GM19351 (cell line): ENCODE results near the gene SERTAD2.

Source experiments
- ATAC-seq: cut with Tn5 transposase; IDR thresholded peaks from one replicate; pipeline ENCODE4 v1.9.1; 2021; ENCODE audit warnings: mild to moderate bottlenecking, moderate library complexity; ENCODE audit not compliant: unreplicated experiment

The SERTAD2 gene

DNA sequence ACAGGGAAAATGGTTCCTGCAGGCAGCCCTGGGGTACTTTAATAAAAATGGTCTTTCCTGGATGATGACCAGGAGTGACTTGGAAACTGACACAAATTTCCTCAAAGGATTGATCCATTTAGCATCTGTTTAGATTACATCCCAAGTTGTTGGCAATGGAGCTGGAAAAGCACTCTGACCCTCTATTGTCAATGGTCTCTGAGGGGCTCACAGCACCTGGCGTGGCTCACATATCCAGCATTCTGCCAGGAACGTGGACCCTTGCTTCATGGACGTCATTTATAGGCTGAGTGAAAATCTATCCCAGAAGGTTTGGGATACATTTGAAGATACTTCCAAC lies 43.8 kb downstream of the SERTAD2 start:
- no peak for ATAC-seq

DNA sequence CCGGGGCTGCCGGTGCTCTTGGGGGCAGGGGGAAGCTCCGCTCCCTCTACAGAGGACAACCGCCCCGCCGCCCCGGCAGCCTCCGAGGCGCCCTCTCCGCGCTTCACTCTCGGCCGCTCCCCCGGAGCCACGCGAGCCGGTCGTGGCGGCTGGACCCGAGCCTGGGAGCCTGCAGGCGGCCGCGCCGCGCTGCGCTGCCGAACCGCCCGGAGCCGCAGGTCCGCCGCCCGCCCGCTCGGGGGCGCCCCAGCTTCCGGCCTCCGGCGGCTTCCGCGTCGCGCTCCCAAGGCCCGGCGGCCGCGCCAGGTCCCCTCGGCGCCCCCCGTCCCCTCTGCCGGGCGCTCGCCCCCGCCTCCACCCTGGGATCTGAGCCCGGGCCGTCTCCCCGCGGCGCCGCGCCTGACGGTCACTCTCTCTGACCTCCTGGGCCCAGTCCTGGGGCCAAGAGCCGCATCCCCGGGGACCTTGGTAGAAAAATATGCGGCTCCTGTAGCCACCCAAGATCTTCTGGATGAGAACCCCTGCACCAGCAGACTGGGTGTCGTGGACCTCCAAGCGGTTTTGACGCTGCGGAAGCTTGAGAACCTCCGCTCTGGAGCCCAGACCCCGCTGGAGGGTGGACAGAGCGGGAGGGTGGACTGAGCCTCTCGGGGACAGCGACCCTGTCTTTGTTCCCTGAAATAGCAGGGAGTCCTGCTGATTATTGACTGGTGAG lies 44.3 kb downstream of the SERTAD2 start:
- ATAC-seq, result peak; percentile 45

GRCh38 chr2:64608867-64609226 lies 44.9 kb downstream of the SERTAD2 start:
- ATAC-seq, result peak; percentile 4

- no peak for ATAC-seq
Observed at GRCh38 chr2:64607381-64608304, 46.1 kb downstream of the SERTAD2 start.

- ATAC-seq, result peak; percentile 87
Observed at GRCh38 chr2:64606479-64607363, 47.0 kb downstream of the SERTAD2 start.

DNA sequence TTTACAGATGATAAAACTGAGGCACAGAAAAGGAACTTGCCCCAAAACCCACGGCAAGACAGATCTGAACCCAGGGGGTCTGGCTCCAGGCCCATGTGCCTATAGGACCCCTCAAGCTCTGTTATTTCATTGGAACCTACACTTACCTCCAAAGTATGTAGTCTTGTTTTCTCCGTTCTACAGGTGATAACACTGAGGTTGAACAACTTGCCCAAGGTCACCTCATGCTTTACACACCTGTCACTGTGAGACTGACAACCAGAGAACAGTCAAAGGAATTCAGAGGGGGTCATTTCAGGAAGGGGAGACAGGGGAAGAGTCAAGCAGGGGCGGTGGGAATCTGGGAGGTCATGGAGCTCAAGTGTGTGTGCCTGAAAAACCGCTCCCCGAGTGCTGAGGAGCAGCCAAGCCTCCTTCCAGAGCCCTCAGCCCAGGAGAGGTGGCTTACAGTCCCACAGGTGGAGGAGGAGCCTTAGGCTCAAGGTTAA lies 47.7 kb downstream of the SERTAD2 start:
- ATAC-seq, result no peak

GRCh38 chr2:64605026-64605471 lies 48.7 kb downstream of the SERTAD2 start:
- no peak for ATAC-seq

- no peak for ATAC-seq
Observed at GRCh38 chr2:64604155-64604554, 49.6 kb downstream of the SERTAD2 start.

- ATAC-seq, result no peak
Observed at GRCh38 chr2:64602436-64602835, 51.3 kb downstream of the SERTAD2 start.

- ATAC-seq, result no peak
Observed at GRCh38 chr2:64601785-64602391, 51.8 kb downstream of the SERTAD2 start.

- no peak for ATAC-seq
Observed at GRCh38 chr2:64601034-64601754, 52.5 kb downstream of the SERTAD2 start.

- ATAC-seq, result no peak
Observed at GRCh38 chr2:64599469-64599868, 54.2 kb downstream of the SERTAD2 start.

GRCh38 chr2:64598226-64598625 lies 55.5 kb downstream of the SERTAD2 start:
- ATAC-seq, result no peak

DNA sequence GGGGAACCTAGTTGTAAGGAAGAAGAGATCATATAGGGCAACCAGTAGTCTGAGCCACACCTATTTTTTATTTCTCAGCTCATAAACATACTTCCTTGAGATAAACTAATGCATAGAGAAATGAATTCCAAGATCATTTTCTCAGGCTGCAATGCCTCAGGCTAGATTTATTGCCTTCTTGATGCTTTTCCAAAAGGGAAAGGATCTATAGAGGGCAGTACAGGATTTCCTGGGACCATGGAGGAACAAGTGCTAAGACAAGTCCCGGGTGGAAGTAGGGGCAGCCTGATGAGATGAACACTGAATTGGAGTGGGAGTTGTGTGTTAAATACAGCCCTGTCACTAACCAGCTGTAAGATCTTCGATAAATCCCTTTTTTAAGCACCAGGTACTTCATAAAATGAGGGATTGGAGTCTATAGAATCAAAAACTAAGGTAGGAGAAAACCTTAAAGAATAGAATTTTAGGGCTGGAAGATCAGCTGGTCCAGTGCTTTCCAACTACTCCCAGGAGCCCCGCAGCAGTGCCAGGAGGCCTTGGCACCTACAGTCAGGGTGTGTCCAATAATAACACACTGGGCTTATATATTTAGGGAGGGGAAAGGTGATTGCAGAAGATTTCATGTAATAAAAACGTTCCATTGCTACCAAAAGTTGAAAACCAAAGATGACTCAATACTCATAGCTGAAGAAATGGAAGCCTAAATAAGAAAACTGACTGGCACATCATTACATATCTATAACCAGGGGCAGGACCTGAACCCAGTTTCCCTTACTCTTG lies 58.1 kb downstream of the SERTAD2 start:
- ATAC-seq, result no peak

GRCh38 chr2:64594226-64594989 lies 59.3 kb downstream of the SERTAD2 start:
- ATAC-seq, result no peak

GRCh38 chr2:64593035-64593655 lies 60.6 kb downstream of the SERTAD2 start:
- ATAC-seq, result no peak

GRCh38 chr2:64591188-64591587 lies 62.5 kb downstream of the SERTAD2 start:
- no peak for ATAC-seq

DNA sequence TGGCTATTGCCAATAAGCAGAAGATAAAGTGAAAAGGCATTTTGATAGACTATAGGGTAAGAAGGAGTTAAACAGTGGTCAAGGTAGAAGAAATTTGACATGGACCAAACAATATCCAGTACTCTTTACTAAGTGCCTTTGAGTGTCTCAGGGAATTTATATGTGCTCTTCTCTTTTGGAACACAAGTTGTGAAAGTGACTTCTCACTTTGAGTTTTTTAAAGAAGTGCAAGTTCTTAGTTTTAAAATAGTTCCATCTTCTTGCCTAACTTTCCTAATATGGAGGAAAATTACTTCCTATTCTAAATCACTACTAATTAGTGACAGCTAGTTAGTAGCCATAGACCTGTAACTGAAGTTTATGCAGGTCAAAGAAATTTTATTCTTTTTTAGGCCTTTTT lies 66.2 kb downstream of the SERTAD2 start:
- ATAC-seq, result no peak
